Naive thymus-derived CD4-positive, alpha-beta T cell (primary cell): ENCODE results near the gene PTEN. TPM values are rescaled to one million over a fixed set of nuclear protein-coding genes. Genes with fewer than 3 reads are reported as not detected.

Experiments used
- ATAC-seq: fragments of 150-1000 bp; cut with Tn5 transposase; 2 replicates; pipeline ENCODE4 v1.10.0; 2021; ENCODE audit warnings: mild to moderate bottlenecking, moderate library complexity
- CTCF ChIA-PET: fragments of 350-600 bp; sonication (Branson Sonifier 250); formaldehyde crosslinking; loops from one replicate; lab custom pipeline; 2021; ENCODE audit warnings: antibody characterized with exemption; lab: Charles Lee
- POLR2A ChIA-PET: fragments of 350-600 bp; sonication (Branson Sonifier 250); formaldehyde crosslinking; loops from one replicate; lab custom pipeline; 2021; ENCODE audit warnings: antibody characterized with exemption, inconsistent platforms; lab: Charles Lee
- DNase-seq, 9 donors: peaks; one replicate each; pipeline versions ENCODE4 v3.0.0 to v3.0.0-alpha.2; 2020 to 2022; ENCODE audit warnings: mixed read lengths in 1 of 9
- H3K27ac ChIP-seq: one replicate; pipeline ENCODE4 v1.7.0; 2013; ENCODE audit warnings: mild to moderate bottlenecking, low read depth, low read length, moderate library complexity
- H3K27me3 ChIP-seq, 2 donors: one replicate each; pipeline ENCODE4 v1.7.0; 2013; ENCODE audit warnings: low read length in 2 of 2, mild to moderate bottlenecking in 2 of 2, moderate library complexity in 2 of 2; ENCODE audit not compliant: control insufficient read depth in 2 of 2, insufficient read depth in 2 of 2
- H3K36me3 ChIP-seq, 3 experiments: 1 replicate in 2 of 3; 2 replicates in 1 of 3; pipeline ENCODE4 v1.7.0; 2013; ENCODE audit warnings: low read length in 3 of 3, mild to moderate bottlenecking in 3 of 3, moderate library complexity in 1 of 3; ENCODE audit not compliant: insufficient read depth in 3 of 3, control insufficient read depth in 2 of 3
- H3K4me1 ChIP-seq, 2 donors: one replicate each; pipeline ENCODE4 v1.7.0; 2013; ENCODE audit warnings: low read length in 2 of 2, mild to moderate bottlenecking in 2 of 2, moderate library complexity in 1 of 2; ENCODE audit not compliant: control insufficient read depth in 2 of 2, insufficient read depth in 2 of 2
- H3K4me3 ChIP-seq: 2 replicates; pipeline ENCODE4 v1.7.0; 2013; ENCODE audit warnings: mild to moderate bottlenecking, low read length
- H3K9me3 ChIP-seq, 3 experiments: 1 replicate in 2 of 3; 2 replicates in 1 of 3; pipeline ENCODE4 v1.7.0; 2013; ENCODE audit warnings: low read length in 3 of 3; ENCODE audit not compliant: control insufficient read depth in 2 of 3
- H3K27ac Mint-ChIP-seq, 9 donors: one replicate each; pipeline ENCODE4 v1.8.0; 2020 to 2022; ENCODE audit warnings: mixed read lengths in 9 of 9, mild to moderate bottlenecking in 8 of 9, moderate library complexity in 5 of 9, inconsistent platforms in 2 of 9
- H3K27me3 Mint-ChIP-seq, 5 donors: one replicate each; pipeline ENCODE4 v1.8.0; 2021 to 2022; ENCODE audit warnings: mixed read lengths in 5 of 5, mild to moderate bottlenecking in 1 of 5
- H3K36me3 Mint-ChIP-seq, 5 donors: one replicate each; pipeline ENCODE4 v1.8.0; 2020 to 2022; ENCODE audit warnings: mixed read lengths in 5 of 5, mild to moderate bottlenecking in 3 of 5, inconsistent platforms in 1 of 5
- H3K4me1 Mint-ChIP-seq, 7 donors: one replicate each; pipeline ENCODE4 v1.8.0; 2020 to 2022; ENCODE audit warnings: mixed read lengths in 7 of 7, mild to moderate bottlenecking in 3 of 7, inconsistent platforms in 1 of 7
- H3K4me3 Mint-ChIP-seq, 10 donors: one replicate each; pipeline ENCODE4 v1.8.0; 2020 to 2022; ENCODE audit warnings: mild to moderate bottlenecking in 10 of 10, mixed read lengths in 10 of 10, moderate library complexity in 6 of 10, inconsistent platforms in 2 of 10
- H3K9me3 Mint-ChIP-seq, 11 donors: one replicate each; pipeline ENCODE4 v1.8.0; 2020 to 2022; ENCODE audit warnings: mixed read lengths in 11 of 11, mild to moderate bottlenecking in 4 of 11, inconsistent platforms in 1 of 11, moderate library complexity in 1 of 11
- intact Hi-C, 2 donors: fragments of 100-400 bp; cut with micrococcal nuclease; formaldehyde crosslinking; loops; one replicate each; pipeline ENCODE4 v1.15.1; 2023
- polyA plus RNA-seq, 2 donors: library from polyadenylated mRNA; unstranded; fragments of 300-500 nt; fragmentation: Illumina TruSeq; gene quantifications; one replicate each; pipeline ENCODE4 v1.2.3, GENCODE V29; 2021
- total RNA-seq, 6 experiments: library from RNA in 5 of 6; stranded (reverse) in 5 of 6; gene quantifications; 1 replicate in 5 of 6; 2 replicates in 1 of 6; pipeline ENCODE4 v1.2.3 and lab custom pipeline; 2021 to 2026

PTEN gene
- total and polyA plus RNA-seq, 7 experiments from 2014 or later = 24.0 to 109 (median 86.2) TPM

DNA sequence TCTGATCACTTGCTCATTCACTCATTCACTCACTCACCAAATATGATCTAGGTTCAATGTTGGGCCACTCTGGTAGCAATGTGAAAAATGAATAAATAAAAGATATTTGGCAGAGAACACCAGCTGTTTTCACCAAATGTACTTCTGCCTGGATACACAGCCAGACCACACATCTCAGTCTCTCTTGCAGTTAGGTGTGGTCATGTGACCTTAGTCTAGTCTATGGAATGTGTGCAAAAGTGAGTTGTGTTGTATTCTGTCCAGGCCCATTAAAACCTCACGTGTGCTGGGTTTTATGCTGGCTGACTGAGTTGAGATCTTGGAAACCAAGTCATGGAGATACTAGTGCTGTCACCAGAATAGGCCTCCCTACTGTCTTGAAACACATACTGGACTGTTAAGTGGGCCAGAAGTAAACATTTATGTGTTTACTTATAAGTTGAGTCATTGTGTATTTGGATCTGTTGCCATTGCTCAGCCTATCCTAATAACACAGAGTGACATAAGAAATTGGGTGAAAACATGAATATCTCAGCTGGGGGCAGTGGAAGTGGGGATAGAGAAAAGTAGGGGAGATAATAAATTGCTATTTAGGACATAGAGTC is 145.5 kb downstream of the PTEN start:
- CTCF ChIA-PET = no interaction called here
- ATAC-seq = no peak

DNA sequence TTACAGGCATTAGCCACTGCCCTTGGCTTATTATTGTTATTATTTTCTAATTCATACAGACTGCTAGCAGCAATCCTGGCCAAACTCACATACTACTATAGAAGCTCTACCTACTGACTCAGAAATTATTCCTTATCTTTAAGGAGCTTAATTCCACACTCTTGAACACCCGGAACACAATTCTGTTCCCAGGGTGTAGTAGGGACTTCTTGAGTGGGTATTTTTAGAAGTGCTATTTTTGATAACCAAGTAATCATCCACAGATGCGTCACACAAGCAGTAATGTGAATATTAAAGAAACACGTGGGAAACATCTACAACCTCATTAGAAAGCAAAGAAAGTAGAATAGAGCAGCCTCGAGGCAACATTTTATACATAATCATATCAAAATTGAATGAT is 149.2 kb downstream of the PTEN start:
- H3K4me3 Mint-ChIP-seq = no peak overlapping the region
- peaks cover 0 to 3% (median 0%) of the 10 kb centered on the region in 5 donors for H3K27me3 Mint-ChIP-seq
- ChIA-PET POLR2A (no interaction called here), CTCF (no interaction called here)
- H3K9me3 Mint-ChIP-seq = peaks cover 0 to 7% (median 3%) of the 10 kb centered on the region in 11 donors
- no peaks in the 10 kb centered on the region for H3K4me1 ChIP-seq
- H3K27me3 ChIP-seq = no peaks in the 10 kb centered on the region
- H3K4me1 Mint-ChIP-seq = no peaks in the 10 kb centered on the region
- no peak overlapping the region for H3K4me3 ChIP-seq
- H3K27ac ChIP-seq = no peak overlapping the region
- intact Hi-C loops = no loop called here
- H3K27ac Mint-ChIP-seq = no peak overlapping the region
- ATAC-seq (no peak), DNase-seq (no peak)
- H3K9me3 ChIP-seq = no peaks in the 10 kb centered on the region
- no peaks in the 10 kb centered on the region for H3K36me3 ChIP-seq
- H3K36me3 Mint-ChIP-seq = peaks cover 0 to 3% (median 0%) of the 10 kb centered on the region in 5 donors

More for the DNA sequence above, 145.5 kb downstream of the PTEN start:
- no peaks in the 10 kb centered on the region for H3K4me1 Mint-ChIP-seq
- Histone ChIP-seq H3K4me3 (no peak overlapping the region), H3K36me3 (no peaks in the 10 kb centered on the region), H3K27ac (no peak overlapping the region), H3K27me3 (no peaks in the 10 kb centered on the region), H3K4me1 (no peaks in the 10 kb centered on the region), H3K9me3 (no peaks in the 10 kb centered on the region)
- peaks cover 0 to 10% (median 3%) of the 10 kb centered on the region in 11 donors for H3K9me3 Mint-ChIP-seq
- no peak overlapping the region for H3K27ac Mint-ChIP-seq
- POLR2A ChIA-PET = no interaction called here
- DNase-seq = no peak
- no peaks in the 10 kb centered on the region for H3K27me3 Mint-ChIP-seq
- intact Hi-C loops = no loop called here
- H3K36me3 Mint-ChIP-seq = peaks cover 0 to 3% (median 0%) of the 10 kb centered on the region in 5 donors
- H3K4me3 Mint-ChIP-seq = no peak overlapping the region

- H3K4me1 ChIP-seq = no peaks in the 10 kb centered on the region
- Mint-ChIP-seq H3K4me1 (peaks cover 0 to 16% (median 7%) of the 10 kb centered on the region in 7 donors), H3K27ac (no peak overlapping the region), H3K9me3 (no peaks in the 10 kb centered on the region), H3K27me3 (peaks cover 0 to 6% (median 0%) of the 10 kb centered on the region in 5 donors), H3K4me3 (no peak overlapping the region), H3K36me3 (peaks cover 0 to 4% (median 1%) of the 10 kb centered on the region in 5 donors)
- DNase-seq (no peak), ATAC-seq (no peak)
- no peaks in the 10 kb centered on the region for H3K27me3 ChIP-seq
- H3K27ac ChIP-seq = no peak overlapping the region
- intact Hi-C loops = no loop called here
- H3K4me3 ChIP-seq = no peak overlapping the region
- CTCF ChIA-PET = no interaction called here
- no peaks in the 10 kb centered on the region for H3K36me3 ChIP-seq
- POLR2A ChIA-PET = interaction anchor here (0.6 kb wide), 1 partner anchor 74 kb away, joined by 3 read pairs; no protein-coding TSS in a partner anchor
- H3K9me3 ChIP-seq = no peaks in the 10 kb centered on the region
Observed at GRCh38 chr10:88017781-88018180, 154.4 kb downstream of the PTEN start.

GRCh38 chr10:88019753-88020152 is 156.3 kb downstream of the PTEN start:
- H3K9me3 ChIP-seq = no peaks in the 10 kb centered on the region
- POLR2A ChIA-PET = no interaction called here
- no peak overlapping the region for H3K27ac Mint-ChIP-seq
- H3K36me3 ChIP-seq = no peaks in the 10 kb centered on the region
- CTCF ChIA-PET = no interaction called here
- no peaks in the 10 kb centered on the region for H3K27me3 ChIP-seq
- DNase-seq (no peak), ATAC-seq (no peak)
- peaks cover 0 to 9% (median 3%) of the 10 kb centered on the region in 5 donors for H3K36me3 Mint-ChIP-seq
- H3K4me3 Mint-ChIP-seq = no peak overlapping the region
- intact Hi-C loops = no loop called here
- H3K9me3 Mint-ChIP-seq = peaks cover 0 to 9% (median 0%) of the 10 kb centered on the region in 11 donors
- no peak overlapping the region for H3K4me3 ChIP-seq
- no peak overlapping the region for H3K27ac ChIP-seq
- H3K27me3 Mint-ChIP-seq = peaks cover 0 to 6% (median 0%) of the 10 kb centered on the region in 5 donors
- no peaks in the 10 kb centered on the region for H3K4me1 ChIP-seq
- H3K4me1 Mint-ChIP-seq = peaks cover 0 to 16% (median 7%) of the 10 kb centered on the region in 7 donors

Other genes with a start within 250 kb of the PTEN start
- gene PAPSS2, start 203.7 kb upstream of the PTEN start, total RNA-seq = 1 to 10 TPM in 1 of 5 experiments, under 1 TPM in 4; 0.21 to 1.6 (median 0.57) TPM
- gene PAPSS2, start 203.7 kb upstream of the PTEN start, polyA plus RNA-seq = under 1 TPM; 0.05 to 0.06 TPM
- gene ATAD1, start 45.4 kb upstream of the PTEN start, total RNA-seq = 10 to 100 TPM; 33.5 to 53.4 (median 46.1) TPM
- 10 to 100 TPM; 34.5 to 38.4 TPM for gene ATAD1, start 45.4 kb upstream of the PTEN start, polyA plus RNA-seq
- gene KLLN, start 92 bp upstream of the PTEN start, total RNA-seq = 1 to 10 TPM in 2 of 5 experiments, under 1 TPM in 3; 0.32 to 1.6 (median 0.85) TPM
- under 1 TPM in 1 of 2 donors, not detected in 1; 0.25 TPM for gene KLLN, start 92 bp upstream of the PTEN start, polyA plus RNA-seq